GM19324 (cell line): ENCODE results near the gene IFFO2.

Experiments used
- ATAC-seq: cut with Tn5 transposase; IDR thresholded peaks from one replicate; pipeline ENCODE4 v1.9.1; 2021; ENCODE audit warnings: mild to moderate bottlenecking, moderate library complexity; ENCODE audit not compliant: unreplicated experiment, low FRiP score

The IFFO2 gene

GRCh38 chr1:18861082-18861481 lies 95.4 kb downstream of the IFFO2 start:
- ATAC-seq: no peak

GRCh38 chr1:18859560-18859959 lies 96.9 kb downstream of the IFFO2 start, which contains the start of gene TAS1R2:
TSS of gene TAS1R2 (minus strand) at chr1:18859660. CDS start at chr1:18859660, 0 bp downstream.
- ATAC-seq: no peak

- no peak for ATAC-seq
Observed at GRCh38 chr1:18858070-18858688, 98.3 kb downstream of the IFFO2 start.

GRCh38 chr1:18856435-18856834 lies 100.0 kb downstream of the IFFO2 start:
- no peak for ATAC-seq

- no peak for ATAC-seq
Observed at GRCh38 chr1:18855573-18855972, 100.9 kb downstream of the IFFO2 start.

GRCh38 chr1:18854331-18855025 lies 102.0 kb downstream of the IFFO2 start:
- no peak for ATAC-seq
